ENCODE results near the gene ARPC2. TPM values are rescaled to one million over a fixed set of nuclear protein-coding genes. Genes with fewer than 3 reads are reported as not detected.

Gene ARPC2
- total RNA-seq, 1 experiment from 2014 or later: 187 TPM

DNA sequence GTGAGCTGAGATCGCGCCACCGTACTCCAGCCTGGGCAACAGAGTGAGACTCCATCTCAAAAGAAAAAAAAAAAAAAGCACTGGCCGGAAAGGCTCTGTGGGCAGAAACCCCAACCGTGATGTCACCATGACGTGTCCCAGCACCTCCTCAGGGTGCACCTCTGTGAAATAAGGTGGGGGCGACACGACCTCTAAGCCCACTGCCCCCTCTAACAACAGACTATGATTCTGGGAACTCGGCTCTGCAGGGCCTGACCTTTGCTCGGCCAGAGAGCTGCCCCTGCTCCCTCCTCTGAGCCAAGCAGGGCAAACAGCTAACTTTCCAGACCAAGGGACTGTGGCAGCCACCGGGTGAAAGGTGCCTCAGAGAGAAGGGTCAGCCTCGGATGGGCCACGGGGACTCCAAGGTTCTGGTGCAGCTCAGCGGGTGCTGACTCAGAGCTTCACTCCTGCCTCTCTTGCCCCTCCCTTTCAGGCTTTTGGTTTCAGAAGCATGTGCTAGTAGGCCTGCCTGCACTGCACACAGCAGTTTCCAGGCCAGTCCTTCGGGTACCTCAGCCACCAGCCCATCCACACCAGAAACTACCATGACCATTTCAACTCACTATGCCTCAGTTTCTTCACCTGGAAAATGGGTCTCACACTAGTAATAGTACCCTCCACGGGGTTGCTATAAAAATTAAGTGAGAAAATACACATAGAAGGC lies 67.3 kb downstream of the ARPC2 start:
- no peaks in the 10 kb centered on the region for H4K20me1 ChIP-seq (ENCODE audit: insufficient read depth)
- no peak overlapping the region for H2AFZ ChIP-seq (ENCODE audit: low read depth, low read length, poor library complexity, severe bottlenecking)
- peaks cover 21 to 48% of the 10 kb centered on the region in 2 experiments for H3K4me1 ChIP-seq (ENCODE audit: control insufficient read depth in 1 of 2, insufficient read depth in 2 of 2, low read length in 2 of 2)
- H3K27ac ChIP-seq (ENCODE audit: low read depth, low read length): no peak overlapping the region
- TF ChIP-seq CBX3 (IDR thresholded peaks at IDR 0.05; ENCODE audit: low read depth) (no peak), RAD21 (IDR thresholded peaks at IDR 0.05; ENCODE audit: low read depth) (no peak), EZH2 (IDR thresholded peaks at IDR 0.05) (no peak), REST (IDR thresholded peaks at IDR 0.05; ENCODE audit: low read depth) (no peak), POLR2AphosphoS5 (IDR thresholded peaks at IDR 0.05; ENCODE audit: low read depth, low read length) (no peak), CTCF (IDR thresholded peaks at IDR 0.05 in 2 of 3, conservative IDR thresholded peaks at IDR 0.05 in 1 of 3; ENCODE audit: borderline replicate concordance in 1 of 3, insufficient read depth in 1 of 3, low read depth in 2 of 3, low read length in 2 of 3) (no peak), SRF (IDR thresholded peaks at IDR 0.05; ENCODE audit: low read depth) (no peak), ZBTB33 (IDR thresholded peaks at IDR 0.05; ENCODE audit: extremely low read depth, insufficient replicate concordance, low read length) (no peak), EGR1 (IDR thresholded peaks at IDR 0.05; ENCODE audit: low read depth) (no peak), EZH2phosphoT487 (IDR thresholded peaks at IDR 0.05; ENCODE audit: borderline replicate concordance) (no peak), CEBPB (IDR thresholded peaks at IDR 0.05; ENCODE audit: low read depth) (no peak), SP1 (IDR thresholded peaks at IDR 0.05; ENCODE audit: low read depth) (no peak), YY1 (IDR thresholded peaks at IDR 0.05; ENCODE audit: extremely low read depth, insufficient replicate concordance, low read depth, low read length) (no peak)
- TF ChIP-seq, protein P1, sequence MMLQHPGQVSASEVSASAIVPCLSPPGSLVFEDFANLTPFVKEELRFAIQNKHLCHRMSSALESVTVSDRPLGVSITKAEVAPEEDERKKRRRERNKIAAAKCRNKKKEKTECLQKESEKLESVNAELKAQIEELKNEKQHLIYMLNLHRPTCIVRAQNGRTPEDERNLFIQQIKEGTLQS (IDR thresholded peaks at IDR 0.05): no peak
- H3K9me3 ChIP-seq (ENCODE audit: control insufficient read depth in 1 of 2, insufficient read depth in 1 of 2, low read depth in 1 of 2, low read length in 2 of 2): no peaks in the 10 kb centered on the region
- POLR2A ChIA-PET: no interaction called here
- no TSS peak for BruUV-seq (replicated peaks)
- H3K4me2 ChIP-seq (ENCODE audit: low read length): peak overlapping the region; percentile 19; the same call in 1 of the 2 replicates
- peaks cover 69% of the 10 kb centered on the region for H3K79me2 ChIP-seq (ENCODE audit: insufficient read depth, low read length)
- peak overlapping the region; percentile 78; the same call in 1 of the 2 replicates for H3K9ac ChIP-seq (ENCODE audit: low read length)
- no peak for DNase-seq (ENCODE audit: low read depth, low spot score)
- ATAC-seq: no peak
- peaks cover 13 to 14% of the 10 kb centered on the region in 2 experiments; a peak in 2 of 4 replicates for H3K36me3 ChIP-seq (ENCODE audit: control insufficient read depth in 1 of 2, insufficient read depth in 2 of 2, low read length in 2 of 2)
- CTCF ChIA-PET: no interaction called here
- H3K27me3 ChIP-seq (ENCODE audit: insufficient read depth, low read length): no peaks in the 10 kb centered on the region
- no peak overlapping the region for H3K4me3 ChIP-seq (replicated peaks in 1 of 2; ENCODE audit: low read depth in 1 of 2, low read length in 2 of 2)
- RAD21 ChIA-PET (ENCODE audit: low non-redundant PET in 1 of 2, low total read pairs in 2 of 2, uncharacterized antibody in 2 of 2, unreplicated experiment in 2 of 2): no interaction called here
- no peaks in the 10 kb centered on the region for H3K9me2 ChIP-seq (ENCODE audit: insufficient read depth)
- intact Hi-C loops (cut with micrococcal nuclease): no loop called here

Measured in HCT116 (cell line).